Glutamatergic neuron (in vitro differentiated cells): ENCODE data around the gene GNG7. TPM values are rescaled to one million over a fixed set of nuclear protein-coding genes. Genes with fewer than 3 reads are reported as not detected.

Experiments
- DNase-seq: peaks from one replicate; pipeline ENCODE4 v3.0.0; 2022
- H3K27ac Mint-ChIP-seq: one replicate; pipeline ENCODE4 v1.8.0; 2020; ENCODE audit warnings: mild to moderate bottlenecking, mixed read lengths, inconsistent platforms; ENCODE audit not compliant: unreplicated experiment
- H3K27me3 Mint-ChIP-seq: one replicate; pipeline ENCODE4 v1.8.0; 2020; ENCODE audit warnings: mild to moderate bottlenecking, moderate library complexity, mixed read lengths, inconsistent platforms; ENCODE audit not compliant: unreplicated experiment
- H3K36me3 Mint-ChIP-seq: one replicate; pipeline ENCODE4 v1.8.0; 2020; ENCODE audit warnings: mild to moderate bottlenecking, mixed read lengths, inconsistent platforms; ENCODE audit not compliant: unreplicated experiment
- H3K4me1 Mint-ChIP-seq: one replicate; pipeline ENCODE4 v1.8.0; 2020; ENCODE audit warnings: mild to moderate bottlenecking, low read depth, mixed read lengths, inconsistent platforms; ENCODE audit not compliant: unreplicated experiment
- H3K4me3 Mint-ChIP-seq: one replicate; pipeline ENCODE4 v1.8.0; 2020; ENCODE audit warnings: mild to moderate bottlenecking, mixed read lengths, inconsistent platforms; ENCODE audit not compliant: unreplicated experiment
- H3K9me3 Mint-ChIP-seq: one replicate; pipeline ENCODE4 v1.8.0; 2020; ENCODE audit warnings: mild to moderate bottlenecking, moderate library complexity, mixed read lengths, inconsistent platforms; ENCODE audit not compliant: unreplicated experiment
- long read RNA-seq: library from polyadenylated mRNA; unstranded; transcript quantifications from one replicate; pipeline ENCODE4 v2.0.0, GENCODE V29; 2020; ENCODE audit not compliant: unreplicated experiment
- total RNA-seq: library from RNA; stranded (reverse); fragmentation: NEBNext Ultra II Directional; extraction: Animal tissue kit (Norgen Biotek cat#: 25700); gene quantifications from one replicate; pipeline ENCODE4 v1.2.1, GENCODE V29; 2021; ENCODE audit not compliant: unreplicated experiment
- TF ChIP-seq, protein P1 (sequence below): fragments of 200-600 bp; sonication (generic); IDR thresholded peaks from one replicate; pipeline ENCODE4 v1.5.0; 2021; ENCODE audit not compliant: partially characterized antibody, unreplicated experiment

The GNG7 gene
- total RNA-seq: 8.0 TPM
- long read RNA-seq, full-length matches to known transcripts: 1 of 2 reads
- long read RNA-seq, partial matches to known transcripts: 0 of 2 reads
- long read RNA-seq, other reads (novel, unspliced or antisense): 1 of 2 reads

DNA sequence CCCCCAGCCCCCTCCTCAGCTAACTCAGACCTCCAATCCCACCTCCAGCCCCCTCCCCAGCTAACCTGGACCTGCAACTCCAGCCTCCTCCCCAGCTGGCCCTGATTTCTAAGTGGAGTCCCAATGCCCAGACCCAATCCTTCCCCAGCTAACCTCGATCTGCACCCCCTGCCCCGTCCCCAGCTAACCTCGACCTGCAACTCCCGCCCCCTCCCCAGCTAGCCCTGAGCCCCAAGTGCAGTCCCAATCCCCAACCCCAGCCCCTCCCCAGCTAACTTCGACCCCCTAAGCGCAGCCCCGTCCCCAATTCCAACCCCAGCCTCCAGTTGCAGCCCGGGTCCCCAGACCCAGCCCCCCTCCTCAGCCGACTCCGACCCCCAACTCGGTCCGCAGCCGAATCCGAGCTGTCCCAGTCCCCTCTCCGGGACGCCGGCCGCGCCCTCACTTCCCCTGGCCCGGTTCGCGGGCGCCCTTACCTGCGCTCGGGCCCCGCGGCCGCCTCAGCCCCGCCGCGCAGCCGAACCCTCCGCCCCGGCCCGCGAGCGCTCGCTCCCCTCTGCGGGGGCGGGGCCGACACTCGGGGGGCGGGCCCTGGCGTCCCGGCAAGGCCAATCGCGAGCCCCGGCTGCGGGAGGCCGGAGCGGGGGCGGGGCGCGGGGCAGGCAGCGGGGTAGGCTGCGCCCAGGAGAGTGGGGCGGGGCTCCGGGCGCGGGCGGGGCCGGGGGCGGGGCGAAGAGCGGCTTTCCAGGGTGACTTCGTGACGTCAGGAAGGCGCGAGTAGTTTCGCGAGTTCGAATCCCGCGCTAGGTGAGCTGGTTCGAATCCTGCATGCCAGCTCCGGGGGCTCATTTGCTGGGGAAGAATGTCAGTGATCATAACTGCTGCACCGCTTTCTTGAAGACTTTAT is at the start of gene GNG7:
Gene GNG7 (minus strand): TSS at position 525 of the 907 bp plus-strand sequence. CDS start 182,006 bp downstream, outside the sequence.
- Mint-ChIP-seq H3K27ac (no peak within 1 kb of the TSS), H3K36me3 (no peaks in the 10 kb centered on the region), H3K9me3 (peaks cover 3% of the 10 kb centered on the region), H3K4me3 (peak within 1 kb of the TSS; percentile 86), H3K4me1 (no peaks in the 10 kb centered on the region), H3K27me3 (peaks cover 3% of the 10 kb centered on the region)
- TF ChIP-seq, protein P1, sequence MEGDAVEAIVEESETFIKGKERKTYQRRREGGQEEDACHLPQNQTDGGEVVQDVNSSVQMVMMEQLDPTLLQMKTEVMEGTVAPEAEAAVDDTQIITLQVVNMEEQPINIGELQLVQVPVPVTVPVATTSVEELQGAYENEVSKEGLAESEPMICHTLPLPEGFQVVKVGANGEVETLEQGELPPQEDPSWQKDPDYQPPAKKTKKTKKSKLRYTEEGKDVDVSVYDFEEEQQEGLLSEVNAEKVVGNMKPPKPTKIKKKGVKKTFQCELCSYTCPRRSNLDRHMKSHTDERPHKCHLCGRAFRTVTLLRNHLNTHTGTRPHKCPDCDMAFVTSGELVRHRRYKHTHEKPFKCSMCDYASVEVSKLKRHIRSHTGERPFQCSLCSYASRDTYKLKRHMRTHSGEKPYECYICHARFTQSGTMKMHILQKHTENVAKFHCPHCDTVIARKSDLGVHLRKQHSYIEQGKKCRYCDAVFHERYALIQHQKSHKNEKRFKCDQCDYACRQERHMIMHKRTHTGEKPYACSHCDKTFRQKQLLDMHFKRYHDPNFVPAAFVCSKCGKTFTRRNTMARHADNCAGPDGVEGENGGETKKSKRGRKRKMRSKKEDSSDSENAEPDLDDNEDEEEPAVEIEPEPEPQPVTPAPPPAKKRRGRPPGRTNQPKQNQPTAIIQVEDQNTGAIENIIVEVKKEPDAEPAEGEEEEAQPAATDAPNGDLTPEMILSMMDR: no peak
- peak; percentile 98 for DNase-seq

DNA sequence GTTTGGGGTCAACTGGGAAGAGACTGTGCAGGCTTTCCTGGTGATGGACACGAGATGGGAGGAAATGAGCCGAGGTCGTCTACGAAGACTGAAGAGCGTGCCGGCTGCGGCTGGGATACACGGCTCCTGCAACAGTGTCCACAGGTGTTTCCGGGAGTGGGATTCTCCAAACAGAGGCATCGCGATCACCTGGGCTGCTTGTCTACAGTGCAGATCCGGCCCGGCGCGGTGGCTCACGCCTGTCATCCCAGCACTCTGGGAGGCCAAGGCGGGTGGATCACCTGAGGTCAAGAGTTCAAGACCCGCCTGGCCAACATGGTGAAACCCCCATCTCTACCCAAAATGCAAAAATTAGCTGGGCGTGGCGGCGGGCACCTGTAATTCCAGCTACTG is 48.9 kb upstream of the GNG7 start:
- no peak overlapping the region for H3K27ac Mint-ChIP-seq
- H3K4me3 Mint-ChIP-seq: no peak overlapping the region
- no peaks in the 10 kb centered on the region for H3K36me3 Mint-ChIP-seq
- peaks cover 4% of the 10 kb centered on the region for H3K27me3 Mint-ChIP-seq
- DNase-seq: no peak
- TF ChIP-seq, protein P1: no peak
- H3K9me3 Mint-ChIP-seq: peaks cover 3% of the 10 kb centered on the region
- no peaks in the 10 kb centered on the region for H3K4me1 Mint-ChIP-seq

- TF ChIP-seq, protein P1: no peak
- H3K4me3 Mint-ChIP-seq: no peak overlapping the region
- H3K4me1 Mint-ChIP-seq: no peaks in the 10 kb centered on the region
- H3K27ac Mint-ChIP-seq: no peak overlapping the region
- no peaks in the 10 kb centered on the region for H3K36me3 Mint-ChIP-seq
- H3K27me3 Mint-ChIP-seq: peaks cover 2% of the 10 kb centered on the region
- no peak for DNase-seq
- peaks cover 2% of the 10 kb centered on the region for H3K9me3 Mint-ChIP-seq
Measured at GRCh38 chr19:2750808-2751437, 48.4 kb upstream of the GNG7 start.

DNA sequence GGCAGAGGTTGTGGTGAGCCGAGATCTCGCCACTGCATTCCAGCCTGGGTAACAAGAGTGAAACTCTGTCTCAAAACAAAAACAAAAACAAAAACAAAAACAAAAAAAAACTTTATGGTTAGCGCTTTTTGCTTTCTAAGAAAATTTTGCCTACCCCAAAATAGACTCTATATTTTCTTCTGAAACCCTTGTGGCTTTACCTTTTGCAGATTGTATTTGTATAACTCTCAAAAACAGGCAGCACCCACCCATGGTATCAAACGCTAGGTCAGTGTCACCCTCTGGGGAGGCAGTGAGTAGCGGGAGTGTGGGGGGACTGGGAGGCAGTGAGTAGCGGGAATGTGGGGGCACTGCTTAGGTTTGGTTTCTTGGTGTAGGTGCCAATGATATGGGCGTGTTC is 44.9 kb upstream of the GNG7 start:
- H3K9me3 Mint-ChIP-seq: peaks cover 2% of the 10 kb centered on the region
- H3K4me3 Mint-ChIP-seq: no peak overlapping the region
- no peaks in the 10 kb centered on the region for H3K36me3 Mint-ChIP-seq
- DNase-seq: no peak
- H3K27me3 Mint-ChIP-seq: peaks cover 9% of the 10 kb centered on the region
- no peaks in the 10 kb centered on the region for H3K4me1 Mint-ChIP-seq
- TF ChIP-seq, protein P1: no peak
- H3K27ac Mint-ChIP-seq: no peak overlapping the region
